H1 (cell line): Measurements from ENCODE around the gene HOXB3. TPM values are rescaled to one million over a fixed set of nuclear protein-coding genes. Genes with fewer than 3 reads are reported as not detected.

Experiments
- ATF3 ChIP-seq: IDR thresholded peaks from 2 replicates; pipeline ENCODE4 v1.6.1; 2011; ENCODE audit warnings: low read depth, mild to moderate bottlenecking, low read length; ENCODE audit not compliant: insufficient read depth
- E2F6 ChIP-seq: IDR thresholded peaks from 2 replicates; pipeline ENCODE4 v1.6.1; 2012; ENCODE audit warnings: inconsistent platforms
- POU5F1 ChIP-seq: IDR thresholded peaks from 2 replicates; pipeline ENCODE4 v1.6.1; 2011; ENCODE audit warnings: low read depth, mild to moderate bottlenecking, low read length, moderate library complexity
- SIRT6 ChIP-seq: IDR thresholded peaks from one replicate; pipeline ENCODE4 v1.7.1; 2012; ENCODE audit warnings: low read length, inconsistent platforms
- SRF ChIP-seq: IDR thresholded peaks from 2 replicates; pipeline ENCODE4 v1.6.1; 2011; ENCODE audit warnings: mild to moderate bottlenecking, low read depth, low read length, moderate library complexity
- TAF7 ChIP-seq: optimal IDR thresholded peaks from 2 replicates; pipeline ENCODE3; 2011; ENCODE audit warnings: low read depth, mild to moderate bottlenecking, inconsistent platforms, low read length, moderate library complexity, borderline replicate concordance
- polyA plus RNA-seq, 7 experiments: library from polyadenylated mRNA; depleted of rRNA in 3 of 7; stranded (reverse) in 5 of 7; unstranded in 2 of 7; fragments of >200 nt in 5 of 7; fragments of 200-250 nt in 2 of 7; gene quantifications; 1 replicate in 5 of 7; 2 replicates in 1 of 7; 4 replicates in 1 of 7; pipeline versions ENCODE4 v1.2.1 to v1.2.3, GENCODE V29; 2011 to 2013; ENCODE audit warnings: missing spikeins in 2 of 7, mixed read lengths in 2 of 7
- total RNA-seq: library from RNA; stranded (reverse); fragmentation: NEBNext Ultra II Directional; extraction: Animal tissue kit (Norgen Biotek cat#: 25700); gene quantifications from 2 replicates; pipeline ENCODE4 v1.2.1, GENCODE V29; 2021

Gene HOXB3
- total and polyA plus RNA-seq, 2 of the 8 experiments (the other 6 are each of a cell fraction or from before 2014, with no cell fraction given): not detected

- no peak for TF ChIP-seq ATF3
- TF ChIP-seq E2F6: no peak
- no peak for TF ChIP-seq SRF
- no peak for TF ChIP-seq POU5F1
- TF ChIP-seq SIRT6: no peak
- TF ChIP-seq TAF7: no peak
Observed at GRCh38 chr17:48624118-48624517, 34.1 kb upstream of the HOXB3 start (continued).
